HG02943 (cell line): Measurements from ENCODE around the gene SPATA2.
A peak's percentile ranks its signal among the peaks of the same experiment; 100 is the strongest.
"Not testable (repeated sequence)": the region's sequence is repeated elsewhere in the genome, so short reads cannot be mapped to it uniquely, and the experiment has no call there.

Experiments
- ATAC-seq: cut with Tn5 transposase; IDR thresholded peaks from one replicate; pipeline ENCODE4 v1.9.1; 2021; ENCODE audit warnings: mild to moderate bottlenecking, low read depth, moderate library complexity; ENCODE audit not compliant: unreplicated experiment

Gene SPATA2

GRCh38 chr20:49915380-49916145 lies at the start of gene SPATA2:
SPATA2 (minus strand) TSS chr20:49915529; CDS start chr20:49908490, 7,039 bp downstream.
- peak; percentile 84 for ATAC-seq

- ATAC-seq, result no peak
Observed at GRCh38 chr20:49961413-49961812, 46.1 kb upstream of the SPATA2 start.

- not testable (repeated sequence) for ATAC-seq
Observed at GRCh38 chr20:49957089-49957938, 42.0 kb upstream of the SPATA2 start.

- ATAC-seq, result no peak
Observed at GRCh38 chr20:49956689-49957088, 41.4 kb upstream of the SPATA2 start.

GRCh38 chr20:49955830-49956396 lies 40.6 kb upstream of the SPATA2 start:
- not testable (repeated sequence) for ATAC-seq

GRCh38 chr20:49955167-49955566 lies 39.8 kb upstream of the SPATA2 start:
- no peak for ATAC-seq

- no peak for ATAC-seq
Observed at GRCh38 chr20:49951151-49951550, 35.8 kb upstream of the SPATA2 start.

- no peak for ATAC-seq
Observed at GRCh38 chr20:49948809-49949507, 33.6 kb upstream of the SPATA2 start.

GRCh38 chr20:49948178-49948577 lies 32.8 kb upstream of the SPATA2 start:
- ATAC-seq, result no peak

GRCh38 chr20:49945701-49946477 lies 30.6 kb upstream of the SPATA2 start:
- ATAC-seq, result no peak

GRCh38 chr20:49945306-49945700 lies 30.0 kb upstream of the SPATA2 start:
- no peak for ATAC-seq

GRCh38 chr20:49942942-49943341 lies 27.6 kb upstream of the SPATA2 start:
- no peak for ATAC-seq

GRCh38 chr20:49942303-49942702 lies 27.0 kb upstream of the SPATA2 start:
- no peak for ATAC-seq

- ATAC-seq, result no peak
Observed at GRCh38 chr20:49941456-49941855, 26.1 kb upstream of the SPATA2 start.

GRCh38 chr20:49938173-49939163 lies 23.1 kb upstream of the SPATA2 start:
- ATAC-seq, result no peak

- peak; percentile 24 for ATAC-seq
Observed at GRCh38 chr20:49937027-49937929, 21.9 kb upstream of the SPATA2 start.

GRCh38 chr20:49936153-49937026 lies 21.1 kb upstream of the SPATA2 start, which contains the start of gene RNF114:
RNF114 (plus strand) TSS chr20:49936397; CDS start chr20:49936413, 16 bp downstream.
- ATAC-seq, result peak; percentile 57
